HepG2 (cell line): ENCODE measurements around the gene STAT6. TPM values are rescaled to one million over a fixed set of nuclear protein-coding genes. Genes with fewer than 3 reads are reported as not detected.

Source experiments
- ARID4A ChIP-seq: sonication (generic); formaldehyde crosslinking; IDR thresholded peaks from 2 replicates; pipeline ENCODE4 v1.5.0; 2020; ENCODE audit warnings: mild to moderate bottlenecking, missing genetic modification reagents, borderline replicate concordance
- ATF7-NPFF ChIP-seq: sonication (generic); formaldehyde crosslinking; IDR thresholded peaks from 2 replicates; pipeline ENCODE4 v1.8.1; 2023; ENCODE audit warnings: mild to moderate bottlenecking, low read depth, missing genetic modification reagents, moderate library complexity
- CCDC6 ChIP-seq: sonication (generic); formaldehyde crosslinking; IDR thresholded peaks from 2 replicates; pipeline ENCODE4 v1.8.1; 2022; ENCODE audit warnings: mild to moderate bottlenecking, missing genetic modification reagents, moderate library complexity
- HOXA9 ChIP-seq: sonication (generic); formaldehyde crosslinking; IDR thresholded peaks from 2 replicates; pipeline ENCODE4 v1.8.1; 2022; ENCODE audit warnings: missing genetic modification reagents, mild to moderate bottlenecking, moderate library complexity, borderline replicate concordance
- TAF15 ChIP-seq: fragments of 200-400 bp; formaldehyde crosslinking; IDR thresholded peaks from one replicate; pipeline ENCODE4 v1.6.1; 2018; ENCODE audit warnings: mild to moderate bottlenecking, low read depth, low read length; ENCODE audit not compliant: poor library complexity, severe bottlenecking
- polyA plus RNA-seq, 8 experiments: library from polyadenylated mRNA; depleted of rRNA in 3 of 8; stranded (reverse) in 7 of 8; unstranded in 1 of 8; fragments of >200 nt; fragmentation: Illumina TruSeq in 4 of 8; extraction: Trizol in 4 of 8; gene quantifications; 2 replicates each; pipeline versions ENCODE4 v1.2.1 to v1.2.3, GENCODE V29; 2011 to 2016; ENCODE audit warnings: low read depth in 4 of 8, missing spikeins in 1 of 8, mixed read lengths in 1 of 8; ENCODE audit not compliant: insufficient read depth in 1 of 8
- total RNA-seq, 5 experiments: library from RNA; depleted of rRNA; stranded (reverse); fragments of >200 nt; fragmentation: Illumina TruSeq; extraction: Trizol; gene quantifications; 2 replicates each; pipeline ENCODE4 v1.2.3, GENCODE V29; 2016; ENCODE audit warnings: low read depth in 1 of 5
- TF ChIP-seq, protein P1 (sequence below): sonication (generic); formaldehyde crosslinking; IDR thresholded peaks from 2 replicates; pipeline ENCODE4 v1.9.0; 2021; ENCODE audit warnings: mild to moderate bottlenecking, missing genetic modification reagents
- TF ChIP-seq, protein P2 (sequence below): sonication (generic); formaldehyde crosslinking; conservative IDR thresholded peaks from 2 replicates; pipeline ENCODE4 v1.8.1; 2023; ENCODE audit warnings: missing genetic modification reagents
- TF ChIP-seq, protein P3 (sequence below): sonication (generic); formaldehyde crosslinking; IDR thresholded peaks from 2 replicates; pipeline ENCODE4 v1.4.0; 2020; ENCODE audit warnings: mild to moderate bottlenecking, missing genetic modification reagents

The STAT6 gene
- total and polyA plus RNA-seq, 2 of the 13 experiments (the other 11 are each of a cell fraction or from before 2014, with no cell fraction given): 28.0 to 62.2 TPM

- TF ChIP-seq, protein P1, sequence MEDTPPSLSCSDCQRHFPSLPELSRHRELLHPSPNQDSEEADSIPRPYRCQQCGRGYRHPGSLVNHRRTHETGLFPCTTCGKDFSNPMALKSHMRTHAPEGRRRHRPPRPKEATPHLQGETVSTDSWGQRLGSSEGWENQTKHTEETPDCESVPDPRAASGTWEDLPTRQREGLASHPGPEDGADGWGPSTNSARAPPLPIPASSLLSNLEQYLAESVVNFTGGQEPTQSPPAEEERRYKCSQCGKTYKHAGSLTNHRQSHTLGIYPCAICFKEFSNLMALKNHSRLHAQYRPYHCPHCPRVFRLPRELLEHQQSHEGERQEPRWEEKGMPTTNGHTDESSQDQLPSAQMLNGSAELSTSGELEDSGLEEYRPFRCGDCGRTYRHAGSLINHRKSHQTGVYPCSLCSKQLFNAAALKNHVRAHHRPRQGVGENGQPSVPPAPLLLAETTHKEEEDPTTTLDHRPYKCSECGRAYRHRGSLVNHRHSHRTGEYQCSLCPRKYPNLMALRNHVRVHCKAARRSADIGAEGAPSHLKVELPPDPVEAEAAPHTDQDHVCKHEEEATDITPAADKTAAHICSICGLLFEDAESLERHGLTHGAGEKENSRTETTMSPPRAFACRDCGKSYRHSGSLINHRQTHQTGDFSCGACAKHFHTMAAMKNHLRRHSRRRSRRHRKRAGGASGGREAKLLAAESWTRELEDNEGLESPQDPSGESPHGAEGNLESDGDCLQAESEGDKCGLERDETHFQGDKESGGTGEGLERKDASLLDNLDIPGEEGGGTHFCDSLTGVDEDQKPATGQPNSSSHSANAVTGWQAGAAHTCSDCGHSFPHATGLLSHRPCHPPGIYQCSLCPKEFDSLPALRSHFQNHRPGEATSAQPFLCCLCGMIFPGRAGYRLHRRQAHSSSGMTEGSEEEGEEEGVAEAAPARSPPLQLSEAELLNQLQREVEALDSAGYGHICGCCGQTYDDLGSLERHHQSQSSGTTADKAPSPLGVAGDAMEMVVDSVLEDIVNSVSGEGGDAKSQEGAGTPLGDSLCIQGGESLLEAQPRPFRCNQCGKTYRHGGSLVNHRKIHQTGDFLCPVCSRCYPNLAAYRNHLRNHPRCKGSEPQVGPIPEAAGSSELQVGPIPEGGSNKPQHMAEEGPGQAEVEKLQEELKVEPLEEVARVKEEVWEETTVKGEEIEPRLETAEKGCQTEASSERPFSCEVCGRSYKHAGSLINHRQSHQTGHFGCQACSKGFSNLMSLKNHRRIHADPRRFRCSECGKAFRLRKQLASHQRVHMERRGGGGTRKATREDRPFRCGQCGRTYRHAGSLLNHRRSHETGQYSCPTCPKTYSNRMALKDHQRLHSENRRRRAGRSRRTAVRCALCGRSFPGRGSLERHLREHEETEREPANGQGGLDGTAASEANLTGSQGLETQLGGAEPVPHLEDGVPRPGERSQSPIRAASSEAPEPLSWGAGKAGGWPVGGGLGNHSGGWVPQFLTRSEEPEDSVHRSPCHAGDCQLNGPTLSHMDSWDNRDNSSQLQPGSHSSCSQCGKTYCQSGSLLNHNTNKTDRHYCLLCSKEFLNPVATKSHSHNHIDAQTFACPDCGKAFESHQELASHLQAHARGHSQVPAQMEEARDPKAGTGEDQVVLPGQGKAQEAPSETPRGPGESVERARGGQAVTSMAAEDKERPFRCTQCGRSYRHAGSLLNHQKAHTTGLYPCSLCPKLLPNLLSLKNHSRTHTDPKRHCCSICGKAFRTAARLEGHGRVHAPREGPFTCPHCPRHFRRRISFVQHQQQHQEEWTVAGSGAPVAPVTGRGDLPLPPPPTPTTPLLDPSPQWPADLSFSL (CRISPR knock-in tag): no peak
- TF ChIP-seq, protein P2, sequence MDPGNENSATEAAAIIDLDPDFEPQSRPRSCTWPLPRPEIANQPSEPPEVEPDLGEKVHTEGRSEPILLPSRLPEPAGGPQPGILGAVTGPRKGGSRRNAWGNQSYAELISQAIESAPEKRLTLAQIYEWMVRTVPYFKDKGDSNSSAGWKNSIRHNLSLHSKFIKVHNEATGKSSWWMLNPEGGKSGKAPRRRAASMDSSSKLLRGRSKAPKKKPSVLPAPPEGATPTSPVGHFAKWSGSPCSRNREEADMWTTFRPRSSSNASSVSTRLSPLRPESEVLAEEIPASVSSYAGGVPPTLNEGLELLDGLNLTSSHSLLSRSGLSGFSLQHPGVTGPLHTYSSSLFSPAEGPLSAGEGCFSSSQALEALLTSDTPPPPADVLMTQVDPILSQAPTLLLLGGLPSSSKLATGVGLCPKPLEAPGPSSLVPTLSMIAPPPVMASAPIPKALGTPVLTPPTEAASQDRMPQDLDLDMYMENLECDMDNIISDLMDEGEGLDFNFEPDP (CRISPR knock-in tag): no peak
- TF ChIP-seq, protein P3, sequence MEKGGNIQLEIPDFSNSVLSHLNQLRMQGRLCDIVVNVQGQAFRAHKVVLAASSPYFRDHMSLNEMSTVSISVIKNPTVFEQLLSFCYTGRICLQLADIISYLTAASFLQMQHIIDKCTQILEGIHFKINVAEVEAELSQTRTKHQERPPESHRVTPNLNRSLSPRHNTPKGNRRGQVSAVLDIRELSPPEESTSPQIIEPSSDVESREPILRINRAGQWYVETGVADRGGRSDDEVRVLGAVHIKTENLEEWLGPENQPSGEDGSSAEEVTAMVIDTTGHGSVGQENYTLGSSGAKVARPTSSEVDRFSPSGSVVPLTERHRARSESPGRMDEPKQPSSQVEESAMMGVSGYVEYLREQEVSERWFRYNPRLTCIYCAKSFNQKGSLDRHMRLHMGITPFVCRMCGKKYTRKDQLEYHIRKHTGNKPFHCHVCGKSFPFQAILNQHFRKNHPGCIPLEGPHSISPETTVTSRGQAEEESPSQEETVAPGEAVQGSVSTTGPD (CRISPR knock-in tag): no peak
- no peak; the same call in 1 of the 2 replicates for TF ChIP-seq ATF7-NPFF
- TF ChIP-seq ARID4A (CRISPR knock-in tag): peak; percentile 27; the same call in 1 of the 2 replicates
- TF ChIP-seq CCDC6 (CRISPR knock-in tag): 0 out of 2 replicates have a peak, but pooled peaks have one; percentile 42
- no peak for TF ChIP-seq HOXA9
- TF ChIP-seq TAF15: no peak
Observed at GRCh38 chr12:57138526-57139272, 27.5 kb upstream of the STAT6 start (continued).
